Measurements from ENCODE around the gene FAXDC2.

Gene FAXDC2

DNA sequence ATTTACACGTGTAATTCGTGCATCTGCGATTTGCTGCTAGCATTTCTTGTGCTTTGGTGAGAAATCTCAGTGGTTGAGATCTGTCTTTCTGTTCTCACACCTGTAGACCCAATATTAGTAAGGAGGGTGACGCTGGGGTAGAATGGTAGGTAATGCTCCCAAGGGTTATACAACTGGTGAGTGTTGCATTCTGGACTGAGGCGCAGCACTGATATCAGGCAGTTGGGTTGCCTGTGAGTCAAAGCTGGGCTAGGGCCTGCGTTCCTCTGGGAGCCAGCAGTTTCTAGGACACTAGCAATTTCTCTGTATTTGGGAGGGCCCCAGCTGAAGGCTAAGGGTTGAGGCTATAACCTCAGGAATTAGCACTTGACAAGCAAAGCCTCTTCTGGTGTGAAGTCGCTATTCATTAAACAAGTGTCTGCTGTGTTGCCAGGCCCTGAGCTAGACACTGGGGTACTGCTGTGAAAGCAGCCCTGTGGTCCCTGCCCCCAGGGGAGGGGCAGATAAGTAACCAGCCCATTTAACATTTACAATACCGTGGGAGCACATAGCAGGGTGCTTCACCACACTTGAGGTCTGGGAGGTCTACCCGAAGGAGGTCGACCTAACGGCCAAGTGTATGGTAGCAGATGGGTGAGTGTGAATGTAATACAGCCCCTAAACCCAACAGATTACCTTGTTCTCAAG is 66.5 kb downstream of the FAXDC2 start:
- TF ChIP-seq, protein P1, sequence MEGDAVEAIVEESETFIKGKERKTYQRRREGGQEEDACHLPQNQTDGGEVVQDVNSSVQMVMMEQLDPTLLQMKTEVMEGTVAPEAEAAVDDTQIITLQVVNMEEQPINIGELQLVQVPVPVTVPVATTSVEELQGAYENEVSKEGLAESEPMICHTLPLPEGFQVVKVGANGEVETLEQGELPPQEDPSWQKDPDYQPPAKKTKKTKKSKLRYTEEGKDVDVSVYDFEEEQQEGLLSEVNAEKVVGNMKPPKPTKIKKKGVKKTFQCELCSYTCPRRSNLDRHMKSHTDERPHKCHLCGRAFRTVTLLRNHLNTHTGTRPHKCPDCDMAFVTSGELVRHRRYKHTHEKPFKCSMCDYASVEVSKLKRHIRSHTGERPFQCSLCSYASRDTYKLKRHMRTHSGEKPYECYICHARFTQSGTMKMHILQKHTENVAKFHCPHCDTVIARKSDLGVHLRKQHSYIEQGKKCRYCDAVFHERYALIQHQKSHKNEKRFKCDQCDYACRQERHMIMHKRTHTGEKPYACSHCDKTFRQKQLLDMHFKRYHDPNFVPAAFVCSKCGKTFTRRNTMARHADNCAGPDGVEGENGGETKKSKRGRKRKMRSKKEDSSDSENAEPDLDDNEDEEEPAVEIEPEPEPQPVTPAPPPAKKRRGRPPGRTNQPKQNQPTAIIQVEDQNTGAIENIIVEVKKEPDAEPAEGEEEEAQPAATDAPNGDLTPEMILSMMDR (IDR thresholded peaks at IDR 0.05) = no peak
- Histone ChIP-seq H3K4me3 (ENCODE audit: low read depth in 1 of 2, low read length in 1 of 2) (no peak overlapping the region), H3K9me3 (no peaks in the 10 kb centered on the region), H3K4me1 (ENCODE audit: control insufficient read depth in 1 of 2, insufficient read depth in 1 of 2, low read depth in 1 of 2, low read length in 1 of 2) (peaks cover 19 to 23% of the 10 kb centered on the region in 2 experiments), H3K27me3 (no peaks in the 10 kb centered on the region), H3K27ac (no peak overlapping the region), H3K36me3 (no peaks in the 10 kb centered on the region)

DNA sequence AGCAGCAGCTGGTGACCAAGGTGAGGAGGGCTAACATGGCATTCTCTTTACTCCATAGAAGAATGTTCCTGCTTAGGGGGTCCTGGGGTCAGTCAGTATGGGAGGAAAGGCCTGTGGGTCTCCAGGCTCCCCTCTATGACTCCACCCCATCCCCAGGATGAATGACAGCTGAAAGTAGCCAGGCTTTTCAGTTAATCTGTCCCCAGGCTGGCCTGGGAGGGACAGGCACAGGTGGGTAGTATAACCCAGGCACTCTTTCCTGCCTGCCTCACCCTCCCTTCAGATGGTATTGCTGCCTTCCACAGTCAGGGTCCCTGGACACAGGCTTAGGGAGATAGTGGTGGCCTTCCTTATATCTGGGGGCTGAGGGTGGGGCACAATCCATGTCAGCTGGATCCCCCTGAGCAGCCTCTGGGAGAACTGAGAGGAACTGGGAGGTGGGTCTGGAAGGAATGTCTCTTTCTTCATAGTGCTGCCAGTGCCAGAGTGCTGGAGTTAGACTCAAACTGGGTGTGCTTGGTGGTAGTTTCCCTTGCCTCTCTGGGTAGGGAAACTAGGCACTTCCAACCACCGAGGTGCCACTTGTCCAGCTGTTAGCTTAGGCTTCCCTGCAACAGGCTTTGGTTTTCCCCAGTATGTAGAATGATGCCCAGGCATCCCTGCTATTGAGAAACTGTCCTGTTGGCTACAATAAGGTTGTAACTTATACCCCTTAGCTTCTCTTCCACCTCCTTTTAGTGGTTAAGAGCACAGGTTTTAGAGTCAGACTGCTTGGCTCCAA is 67.4 kb downstream of the FAXDC2 start:
- H3K27ac ChIP-seq = no peak overlapping the region
- H3K27me3 ChIP-seq = no peaks in the 10 kb centered on the region
- H3K4me3 ChIP-seq (ENCODE audit: low read depth in 1 of 2, low read length in 1 of 2) = no peak overlapping the region
- peaks cover 15 to 25% of the 10 kb centered on the region in 2 experiments for H3K4me1 ChIP-seq (ENCODE audit: control insufficient read depth in 1 of 2, insufficient read depth in 1 of 2, low read depth in 1 of 2, low read length in 1 of 2)
- TF ChIP-seq, protein P1 (IDR thresholded peaks at IDR 0.05) = no peak
- H3K36me3 ChIP-seq = no peaks in the 10 kb centered on the region
- no peaks in the 10 kb centered on the region for H3K9me3 ChIP-seq

DNA sequence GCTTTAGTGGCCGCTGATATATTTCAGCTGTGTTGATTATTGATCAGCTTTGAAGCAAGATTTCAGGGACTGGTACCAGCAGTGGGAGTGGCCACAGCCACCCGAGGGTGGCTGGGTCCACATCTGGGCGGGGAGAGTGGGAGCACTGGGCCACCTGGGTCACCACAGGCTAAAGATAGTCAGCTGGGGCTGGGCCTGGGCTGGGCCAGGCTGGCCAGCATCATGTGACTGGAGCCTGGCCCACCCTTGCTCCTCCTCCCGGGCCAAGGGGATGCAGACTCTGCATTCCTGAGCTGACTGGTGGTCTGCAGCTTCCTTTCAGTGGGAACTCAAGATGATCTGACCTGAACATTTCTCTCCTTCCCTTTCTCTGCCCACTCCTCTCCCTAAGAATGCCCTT is 68.1 kb downstream of the FAXDC2 start:
- peaks cover 11 to 21% of the 10 kb centered on the region in 2 experiments for H3K4me1 ChIP-seq (ENCODE audit: control insufficient read depth in 1 of 2, insufficient read depth in 1 of 2, low read depth in 1 of 2, low read length in 1 of 2)
- H3K36me3 ChIP-seq = no peaks in the 10 kb centered on the region
- no peaks in the 10 kb centered on the region for H3K9me3 ChIP-seq
- no peak overlapping the region for H3K27ac ChIP-seq
- no peak overlapping the region for H3K4me3 ChIP-seq (ENCODE audit: low read depth in 1 of 2, low read length in 1 of 2)
- H3K27me3 ChIP-seq = no peaks in the 10 kb centered on the region
- TF ChIP-seq, protein P1 (IDR thresholded peaks at IDR 0.05) = no peak

DNA sequence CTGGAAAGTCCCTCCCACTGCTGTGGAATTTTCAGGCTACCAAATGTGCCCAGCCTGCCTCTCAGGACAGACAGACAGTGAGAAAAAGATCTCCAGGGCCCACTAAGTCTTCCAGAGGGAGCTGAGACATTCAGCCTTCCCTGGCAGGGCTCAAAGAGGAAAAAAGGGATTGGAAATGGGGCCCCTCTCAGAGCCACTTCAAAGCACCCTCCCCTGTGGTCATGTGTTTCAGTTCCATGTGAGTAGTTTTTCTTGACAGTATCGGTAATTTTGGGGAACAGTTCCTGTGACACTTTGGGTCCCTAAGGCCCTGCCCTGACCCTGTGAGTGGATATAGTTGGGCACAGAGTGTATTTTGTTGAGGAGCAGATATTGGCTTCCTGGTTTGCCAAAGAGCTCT is 70.3 kb downstream of the FAXDC2 start:
- TF ChIP-seq, protein P1 (IDR thresholded peaks at IDR 0.05) = no peak
- Histone ChIP-seq H3K9me3 (no peaks in the 10 kb centered on the region), H3K4me1 (ENCODE audit: control insufficient read depth in 1 of 2, insufficient read depth in 1 of 2, low read depth in 1 of 2, low read length in 1 of 2) (peaks cover 10 to 14% of the 10 kb centered on the region in 2 experiments), H3K27me3 (no peaks in the 10 kb centered on the region), H3K4me3 (ENCODE audit: low read depth in 1 of 2, low read length in 1 of 2) (no peak overlapping the region), H3K27ac (no peak overlapping the region), H3K36me3 (no peaks in the 10 kb centered on the region)

DNA sequence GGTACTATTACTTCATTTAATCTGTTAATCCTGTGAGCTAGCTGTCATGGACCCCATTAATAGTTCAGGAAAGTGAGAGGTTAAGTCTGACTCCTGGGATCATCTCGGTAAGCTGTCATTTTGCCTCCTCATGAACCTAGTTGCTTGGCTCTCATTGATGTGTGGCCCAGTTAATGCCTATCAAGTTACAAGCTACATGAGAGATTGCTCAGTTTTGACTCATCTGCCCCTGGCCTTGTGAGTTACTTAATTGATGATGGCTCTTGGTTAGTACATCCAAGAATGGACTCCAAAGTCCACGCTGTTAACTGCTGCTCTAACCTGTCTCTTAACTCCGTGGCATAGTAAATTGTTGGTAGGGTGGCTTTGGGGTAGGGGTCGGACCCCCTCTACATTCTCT is 71.3 kb downstream of the FAXDC2 start:
- no peak overlapping the region for H3K4me3 ChIP-seq (ENCODE audit: low read depth in 1 of 2, low read length in 1 of 2)
- H3K36me3 ChIP-seq = no peaks in the 10 kb centered on the region
- peaks cover 5 to 9% of the 10 kb centered on the region in 2 experiments for H3K4me1 ChIP-seq (ENCODE audit: control insufficient read depth in 1 of 2, insufficient read depth in 1 of 2, low read depth in 1 of 2, low read length in 1 of 2)
- H3K27me3 ChIP-seq = no peaks in the 10 kb centered on the region
- H3K9me3 ChIP-seq = no peaks in the 10 kb centered on the region
- TF ChIP-seq, protein P1 (IDR thresholded peaks at IDR 0.05) = no peak
- H3K27ac ChIP-seq = no peak overlapping the region

Measured in neutrophil (primary cell).